ENCODE data around the gene TTC9B.

- TF ChIP-seq GATA2 (IDR thresholded peaks at IDR 0.05; ENCODE audit: low read depth, low read length), result no peak
- no peak for TF ChIP-seq GATA3 (IDR thresholded peaks at IDR 0.05; ENCODE audit: low read depth, low read length)
Measured at GRCh38 chr19:40256512-40256911, 38.3 kb upstream of the TTC9B start.
